SKM-1 (cell line): Measurements from ENCODE around the gene BTBD8.

ENCODE experiments used
- DNase-seq: peaks from one replicate; lab custom pipeline; 2025; ENCODE audit not compliant: unreplicated experiment; lab: John Stamatoyannopoulos, UW

BTBD8 gene

DNA sequence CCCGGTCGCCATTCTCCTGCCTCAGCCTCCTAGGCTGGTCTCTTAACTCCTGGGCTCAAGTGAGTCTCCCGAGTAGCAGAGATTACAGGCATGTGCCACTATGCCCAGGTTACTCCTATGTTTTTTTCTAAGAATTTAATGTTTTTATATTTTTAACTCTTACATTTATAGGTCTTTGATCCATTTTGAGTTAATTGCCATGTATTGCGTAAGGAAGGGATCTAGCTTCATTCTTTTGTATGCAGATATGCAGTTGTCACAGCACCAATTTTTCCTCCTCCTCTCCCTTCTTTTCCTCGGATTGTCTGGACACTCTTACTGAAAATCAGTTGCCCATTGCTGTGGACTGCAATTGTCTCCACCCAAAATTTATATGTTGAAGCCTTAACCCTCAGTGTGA lies 11.5 kb downstream of the BTBD8 start:
- no peak for DNase-seq

DNA sequence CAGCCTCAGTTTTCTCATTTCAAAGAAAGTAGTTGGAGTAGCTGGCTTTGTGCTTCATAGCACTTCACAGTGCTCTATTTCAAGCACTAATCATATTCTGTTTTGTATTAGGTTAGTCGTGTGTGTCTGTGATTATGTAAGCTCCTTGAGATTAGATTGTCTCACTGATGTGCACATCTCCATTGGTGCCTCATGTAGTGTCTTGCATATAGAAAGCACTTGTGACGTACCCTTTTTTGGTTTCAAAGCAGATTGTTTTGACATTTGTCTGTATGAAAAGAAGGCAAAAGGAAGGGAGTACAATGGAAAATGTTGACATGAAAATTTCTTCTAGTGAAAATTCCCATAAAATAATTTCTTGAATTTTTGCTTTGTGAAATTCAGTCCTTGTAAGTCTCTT lies 13.9 kb downstream of the BTBD8 start:
- no peak for DNase-seq

DNA sequence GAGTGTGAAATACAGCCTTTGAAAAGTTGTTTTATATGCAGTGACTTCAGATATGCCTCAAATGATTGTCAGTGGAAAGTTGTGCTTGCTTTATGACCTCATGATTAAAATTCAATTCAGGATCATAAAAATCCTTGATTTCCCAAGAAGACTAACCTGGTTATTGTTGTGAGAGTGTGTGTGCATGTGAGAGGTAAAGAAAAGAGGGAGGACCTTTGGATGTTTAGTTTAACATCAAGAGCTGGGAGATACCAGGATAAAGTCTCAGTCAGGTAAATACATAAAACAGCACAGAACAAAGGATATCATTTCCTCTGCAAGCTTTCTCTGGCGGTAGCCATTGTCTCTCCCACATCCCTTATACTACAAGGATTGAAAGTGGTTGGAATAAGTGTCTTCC lies 14.4 kb downstream of the BTBD8 start:
- no peak for DNase-seq

DNA sequence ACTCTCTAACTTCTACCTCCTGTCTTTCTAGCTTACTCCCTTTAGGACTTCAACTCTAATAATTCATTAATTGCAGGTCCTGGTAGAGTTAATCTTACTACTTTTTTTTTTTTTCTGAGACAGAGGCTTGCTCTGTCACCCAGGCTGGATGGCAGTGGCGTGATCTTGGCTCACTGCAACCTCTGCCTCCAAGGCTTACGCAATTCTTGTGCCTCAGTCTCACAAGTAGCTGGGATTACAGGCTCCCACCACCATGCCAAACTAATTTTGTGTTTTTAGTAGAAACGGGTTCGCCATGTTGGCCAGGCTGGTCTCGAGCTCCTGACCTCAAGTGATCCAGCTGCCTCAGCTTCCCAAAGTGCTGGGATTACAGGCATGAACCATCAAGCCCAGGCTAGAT lies 15.7 kb downstream of the BTBD8 start:
- DNase-seq: no peak

DNA sequence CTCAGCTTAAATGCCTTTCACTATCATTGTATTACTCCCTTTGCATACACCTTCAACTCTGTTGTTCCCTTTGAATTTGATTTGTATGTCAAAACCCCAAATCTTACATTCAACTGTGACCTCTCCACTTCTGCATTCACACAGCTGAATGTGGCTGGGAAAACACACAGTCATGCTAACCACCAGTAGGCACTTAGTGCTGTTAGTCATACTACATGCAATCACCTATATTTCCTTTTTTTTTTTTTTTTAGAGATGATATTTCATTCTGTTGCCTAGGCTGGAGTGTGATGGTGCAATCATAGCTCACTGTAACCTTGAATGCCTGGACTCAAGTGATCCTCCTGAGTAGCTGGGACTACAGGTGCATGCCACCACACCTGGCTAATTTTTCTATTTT lies 16.2 kb downstream of the BTBD8 start:
- DNase-seq: peak; percentile 75

DNA sequence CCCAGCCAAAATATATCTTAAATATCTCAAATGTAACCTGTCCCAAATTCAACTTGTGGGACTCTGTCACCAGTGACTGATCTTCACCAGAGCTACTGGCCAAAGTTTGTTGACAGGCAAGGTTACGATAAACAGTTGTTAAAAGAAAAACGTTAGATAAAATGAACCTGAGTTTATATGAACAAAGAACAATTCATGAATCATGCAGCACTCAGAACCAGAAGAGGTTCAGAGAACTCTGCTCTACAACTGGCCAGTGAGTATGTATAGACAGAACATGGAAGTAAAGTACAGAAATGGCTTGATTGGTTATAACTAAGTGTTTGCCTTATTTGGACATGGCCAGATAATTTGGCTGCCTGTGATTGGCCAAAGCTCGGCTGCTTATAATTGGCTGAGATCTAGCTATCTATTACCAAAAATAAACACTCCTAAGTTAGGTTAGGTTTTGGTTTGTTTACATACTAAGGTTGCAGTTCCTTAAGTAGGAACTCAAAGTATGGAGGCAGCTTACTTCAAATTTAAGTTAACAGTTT lies 25.5 kb downstream of the BTBD8 start:
- DNase-seq: no peak

DNA sequence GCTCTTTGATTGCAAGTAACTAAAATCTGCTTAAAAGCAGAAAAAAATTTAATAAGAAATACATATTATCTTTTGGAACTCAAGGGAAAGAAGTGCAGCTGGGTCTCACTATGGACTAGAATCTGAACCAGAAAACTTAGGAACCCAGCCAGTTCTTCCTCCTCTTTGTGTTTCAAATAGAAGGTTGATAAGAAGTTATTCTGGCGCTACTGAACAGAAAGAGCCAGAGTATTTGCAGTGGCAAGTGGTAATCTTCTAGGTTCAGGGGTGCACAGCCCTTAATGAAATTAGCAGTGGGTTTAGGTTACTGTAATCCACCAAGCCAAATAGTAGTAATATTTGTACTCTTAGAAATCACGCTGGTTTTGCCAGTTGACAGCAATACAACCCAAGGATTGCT lies 28.5 kb downstream of the BTBD8 start:
- DNase-seq: no peak

DNA sequence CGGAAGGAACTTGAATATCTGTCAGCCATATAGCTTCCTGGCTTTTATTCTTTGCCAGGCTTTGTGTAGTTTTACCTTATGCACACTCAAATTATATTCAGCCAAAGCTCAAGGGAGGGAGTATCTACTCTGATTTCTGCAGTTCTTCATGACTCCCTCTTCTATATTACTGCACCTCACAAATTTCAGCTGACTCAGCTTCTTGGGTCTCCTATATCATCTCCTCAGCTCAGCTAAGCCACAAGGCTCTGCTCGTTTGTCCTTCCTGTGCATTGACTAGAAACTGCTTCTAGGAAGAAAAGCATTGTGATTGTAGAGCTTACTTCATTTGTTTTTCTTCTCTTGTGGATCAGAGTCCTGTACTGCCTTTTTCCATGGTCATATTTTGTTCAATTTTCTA lies 37.4 kb downstream of the BTBD8 start:
- no peak for DNase-seq

DNA sequence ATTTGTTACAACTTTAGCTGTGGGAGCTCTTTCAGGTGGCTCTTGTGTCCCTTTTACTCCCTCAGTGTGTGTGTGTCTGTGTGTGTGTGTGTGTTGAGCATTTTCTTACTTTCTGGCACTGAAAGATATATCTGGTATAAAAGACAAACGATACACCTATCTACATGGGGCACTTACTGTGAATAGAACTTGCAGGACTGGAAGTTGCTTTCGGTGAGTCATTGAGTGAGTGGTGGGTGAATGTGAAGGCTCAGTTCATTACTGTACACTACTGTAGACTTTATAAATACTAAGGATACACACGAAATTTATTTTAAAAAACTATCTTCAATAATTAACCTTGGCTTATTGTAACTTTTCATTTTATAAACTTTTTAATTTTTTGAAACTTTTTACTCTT lies 38.7 kb downstream of the BTBD8 start:
- DNase-seq: no peak

DNA sequence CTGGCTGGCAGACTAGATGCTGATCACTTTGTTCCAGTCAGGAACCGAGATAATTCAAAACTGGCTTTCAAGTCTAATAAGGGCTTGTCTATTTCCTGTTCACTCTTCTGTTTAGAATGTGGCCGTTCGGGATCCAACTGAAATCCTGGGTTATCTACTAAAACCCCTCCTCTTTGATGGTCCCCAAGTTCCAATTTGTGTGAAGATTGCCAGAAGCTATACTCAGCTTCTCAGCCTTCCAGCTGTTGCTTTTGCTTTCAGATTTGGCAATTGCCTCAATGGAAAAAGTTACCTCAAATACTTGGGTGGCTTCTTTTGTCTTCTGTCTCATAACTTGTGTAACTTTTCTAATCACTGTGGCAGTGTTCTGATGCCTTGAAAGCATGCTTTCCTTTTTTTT lies 43.7 kb downstream of the BTBD8 start:
- no peak for DNase-seq

DNA sequence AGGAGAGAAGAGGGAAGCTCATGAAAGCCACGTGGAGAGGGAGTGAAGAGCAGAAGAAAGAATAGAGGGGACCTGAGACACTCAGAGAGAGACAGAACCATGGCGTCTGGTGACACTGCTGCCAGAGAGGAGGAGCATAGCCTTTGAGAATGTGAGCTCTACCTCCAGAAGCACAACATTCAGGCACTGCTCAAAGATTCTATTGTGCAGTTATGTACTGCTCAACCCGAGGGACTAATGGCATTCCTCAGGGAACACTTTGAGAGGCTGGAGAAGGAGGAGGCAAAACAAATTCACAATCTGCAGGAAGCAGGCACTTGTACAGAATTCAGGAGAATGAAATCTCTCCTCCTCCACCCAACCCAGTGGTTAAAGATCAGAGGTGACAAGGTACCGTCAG lies 45.1 kb downstream of the BTBD8 start:
- no peak for DNase-seq

DNA sequence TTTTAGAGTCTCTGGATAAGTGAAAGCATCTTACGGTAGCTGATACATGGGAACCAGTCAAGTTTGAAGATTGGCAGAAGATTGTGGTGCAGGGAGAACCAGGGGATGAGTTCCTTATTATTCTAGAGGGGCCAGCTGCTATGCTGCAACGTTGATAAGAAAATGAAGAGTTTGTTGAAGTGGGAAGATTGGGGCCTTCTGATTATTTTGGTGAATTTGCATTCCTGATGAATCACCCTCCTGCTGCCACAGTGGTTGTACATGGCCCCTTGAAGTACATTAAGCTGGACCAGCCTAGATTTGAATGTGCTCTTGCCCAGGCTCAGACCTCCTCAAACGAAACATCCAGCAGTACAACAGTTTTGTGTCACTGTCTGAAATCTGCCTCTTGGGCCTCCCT lies 45.9 kb downstream of the BTBD8 start:
- no peak for DNase-seq

DNA sequence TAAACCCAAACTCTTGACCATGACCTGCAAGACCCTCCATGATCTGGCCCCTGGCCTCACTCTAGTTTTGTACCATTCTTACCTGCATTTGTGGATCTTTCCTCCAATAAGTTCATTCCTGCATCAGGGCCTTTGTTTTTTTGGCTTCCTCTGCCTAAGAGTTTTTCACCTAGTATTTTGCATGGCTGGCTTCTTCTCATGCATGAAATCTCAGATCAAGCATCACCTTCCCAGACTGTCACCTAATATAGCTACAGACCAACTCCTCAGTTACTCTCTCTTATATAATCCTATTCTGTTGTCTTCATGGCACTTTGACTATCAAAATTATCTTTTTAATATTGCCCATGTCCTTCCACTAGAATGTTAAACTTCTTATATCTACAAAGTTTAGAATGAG lies 54.2 kb downstream of the BTBD8 start:
- no peak for DNase-seq

DNA sequence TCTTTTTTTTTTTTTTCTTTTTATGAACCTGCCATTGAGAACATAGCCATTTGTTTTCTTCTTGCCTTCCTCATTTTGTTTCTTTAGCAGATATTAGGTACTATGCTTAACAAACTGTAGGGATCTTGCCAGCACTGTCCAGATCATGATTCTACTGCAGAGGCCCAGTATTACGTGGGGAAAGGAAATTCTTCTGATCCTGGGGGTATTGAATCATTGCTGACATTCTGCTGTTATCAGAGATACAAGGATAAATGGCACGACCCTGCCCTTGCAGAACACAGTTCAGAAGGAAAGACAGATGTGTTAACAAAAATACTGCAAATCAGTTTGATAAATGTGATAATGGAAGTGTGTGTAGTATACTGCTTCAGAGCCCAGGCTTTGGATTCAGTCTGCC lies 56.2 kb downstream of the BTBD8 start:
- DNase-seq: no peak

DNA sequence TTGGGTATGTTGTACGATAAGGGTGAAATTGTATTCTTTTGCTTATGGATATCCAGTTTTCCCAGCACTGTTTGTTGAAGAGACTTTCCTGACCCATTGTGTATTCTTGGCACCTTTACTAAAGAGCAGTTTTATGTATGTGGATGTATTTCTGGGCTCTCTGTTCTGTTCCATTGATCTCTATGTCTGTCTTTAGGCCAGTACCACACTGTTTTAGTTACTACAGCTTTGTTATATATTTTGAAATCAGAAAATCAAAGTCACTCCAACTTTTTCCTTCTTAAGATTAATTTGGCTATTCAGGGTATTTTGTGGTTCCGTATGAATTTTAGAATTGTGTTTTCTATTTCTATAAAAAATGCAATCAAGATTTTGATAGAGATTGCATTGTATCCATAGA lies 74.8 kb downstream of the BTBD8 start:
- DNase-seq: no peak

DNA sequence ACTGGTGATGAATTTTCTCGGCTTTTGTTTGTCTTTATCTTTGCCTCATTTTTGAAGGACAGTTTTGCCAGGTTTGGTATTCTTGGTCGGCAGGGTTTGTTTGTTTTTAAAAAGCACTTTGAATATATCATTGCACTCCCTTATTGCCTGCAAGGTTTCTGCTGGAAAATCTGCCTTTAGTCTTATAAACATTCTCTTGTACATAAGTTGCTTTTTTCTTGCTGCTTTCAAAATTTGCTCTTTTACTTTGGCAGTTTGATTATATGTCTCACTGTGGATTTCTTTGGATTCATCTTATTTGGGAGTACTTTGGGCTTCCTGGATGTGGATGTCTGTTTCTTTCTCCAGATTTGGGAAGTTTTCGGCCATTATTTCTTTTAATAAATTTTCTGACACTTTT lies 79.4 kb downstream of the BTBD8 start:
- no peak for DNase-seq

DNA sequence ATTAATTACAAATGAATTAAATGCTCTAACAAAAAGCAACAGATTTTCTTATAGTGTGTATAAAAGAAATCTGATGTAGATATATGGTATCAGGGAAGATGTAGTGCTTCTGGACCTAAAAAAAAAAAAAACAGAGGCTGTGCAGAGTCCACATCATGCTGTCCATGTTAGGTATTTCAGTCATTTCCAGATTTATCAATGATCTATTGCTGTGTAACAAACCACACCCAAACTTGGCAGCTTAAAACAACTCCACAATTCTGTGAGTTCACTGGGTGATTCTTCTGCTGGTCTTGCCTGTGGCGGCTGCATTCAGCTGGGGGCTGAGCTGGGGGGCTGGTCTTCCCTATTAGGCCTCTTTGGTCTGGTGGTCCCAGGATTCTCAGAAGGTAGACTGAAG lies 85.2 kb downstream of the BTBD8 start:
- DNase-seq: no peak

DNA sequence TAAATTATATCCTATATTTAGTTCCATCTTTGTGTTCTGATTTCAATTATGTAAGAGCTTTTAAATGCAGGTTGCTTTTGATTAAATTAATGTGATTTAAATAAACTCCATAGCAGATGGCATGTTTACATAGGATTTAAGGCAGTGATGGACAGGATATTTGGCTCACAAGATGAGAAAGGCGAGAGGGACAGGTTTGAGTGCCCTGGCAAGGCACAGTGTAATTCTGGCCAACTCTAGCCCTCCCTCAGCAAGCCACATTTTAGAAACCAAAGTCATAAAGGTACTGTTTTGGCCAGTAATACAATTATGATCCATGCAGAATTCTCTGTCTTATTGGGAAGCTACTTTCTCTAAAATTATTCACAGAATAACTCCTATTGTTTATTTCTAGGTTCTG lies 87.0 kb downstream of the BTBD8 start:
- no peak for DNase-seq

DNA sequence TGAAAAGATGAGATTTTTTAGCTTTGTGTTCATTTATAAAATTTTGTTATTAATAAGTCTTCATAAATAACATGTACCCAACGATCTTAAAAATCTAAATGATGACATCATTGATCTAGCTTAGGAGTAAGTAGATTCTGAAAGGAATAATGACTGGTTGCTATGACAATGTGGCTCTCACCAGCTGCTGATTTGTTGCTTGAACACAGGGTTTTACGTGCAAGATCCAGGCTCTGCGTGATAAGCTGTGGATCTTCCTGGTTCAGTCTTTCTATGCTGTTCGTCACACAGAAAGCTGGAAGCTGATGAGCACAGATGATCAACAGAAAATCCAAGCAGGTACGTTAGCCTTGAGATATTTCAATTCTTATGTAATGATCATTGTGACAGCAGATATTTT lies 88.5 kb downstream of the BTBD8 start:
- no peak for DNase-seq

DNA sequence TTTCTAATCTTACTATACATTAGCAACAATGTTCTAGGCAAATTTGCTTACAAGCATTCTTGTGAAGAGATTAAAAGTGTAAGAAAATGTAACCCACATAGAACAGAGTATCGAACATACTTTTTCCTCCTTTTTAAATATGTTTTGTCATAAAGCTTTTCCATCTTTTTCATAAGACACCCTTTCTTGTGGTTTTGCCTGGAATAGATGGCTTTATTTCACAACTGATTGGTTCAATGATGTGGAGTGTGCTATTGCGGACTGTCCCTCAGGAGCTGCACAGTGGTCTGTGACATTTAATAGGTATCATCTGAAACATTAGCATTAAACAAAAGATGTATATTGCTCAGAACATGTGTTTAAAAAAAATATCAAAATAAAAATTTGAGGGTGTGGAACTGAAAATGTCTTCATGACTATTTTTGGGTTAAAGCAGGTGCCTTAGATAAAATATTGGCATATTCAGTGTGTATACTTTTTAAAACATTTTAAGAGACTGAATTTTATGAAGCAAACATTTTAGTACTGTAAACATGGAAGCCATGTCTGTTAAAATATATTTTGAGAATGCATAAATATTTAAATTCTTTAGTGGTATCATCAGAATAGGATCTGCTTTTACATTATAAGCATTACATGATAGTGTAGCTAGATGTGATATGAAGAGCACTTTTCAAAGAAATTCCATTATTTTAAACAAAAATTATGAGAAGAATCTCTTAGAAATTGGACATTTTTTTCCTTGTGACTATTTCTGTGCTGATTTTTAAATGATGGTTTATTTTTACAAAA lies 89.3 kb downstream of the BTBD8 start:
- no peak for DNase-seq

DNA sequence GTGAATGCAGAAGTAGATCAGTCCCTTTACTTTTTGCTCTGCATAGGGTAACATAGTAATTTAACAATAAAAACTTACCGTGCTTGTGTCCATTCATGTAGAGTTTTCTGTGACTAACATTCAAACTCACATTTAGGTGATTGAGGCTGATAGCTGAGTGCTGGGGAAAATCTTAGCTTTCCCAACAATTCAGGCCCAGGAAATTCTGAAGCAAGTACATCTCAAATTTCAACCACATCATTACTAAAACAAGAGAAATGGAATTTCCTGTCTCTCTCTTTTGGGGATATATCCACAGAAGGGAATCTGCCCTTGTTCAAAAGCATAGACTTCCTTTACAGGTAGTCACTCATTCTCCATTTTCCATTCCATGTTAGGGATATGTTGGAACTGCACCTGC lies 104.5 kb downstream of the BTBD8 start:
- no peak for DNase-seq

DNA sequence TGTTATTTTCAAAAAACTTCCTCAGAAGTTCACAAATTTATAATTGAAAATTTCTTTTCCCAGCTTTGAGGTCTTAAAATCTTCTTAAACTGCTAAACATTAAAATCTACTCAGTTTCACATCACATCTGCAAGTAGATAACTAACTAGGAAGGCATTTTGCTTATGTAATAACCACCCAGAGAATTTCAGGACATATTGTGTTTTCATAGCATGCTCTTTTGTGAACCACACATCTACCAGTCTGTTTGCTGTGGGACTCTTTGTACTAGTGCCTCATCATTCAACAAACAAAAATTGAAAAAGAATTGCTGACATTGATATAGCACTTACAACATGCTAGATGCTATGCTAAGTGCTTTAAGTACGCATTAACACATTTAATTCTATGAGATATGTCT lies 105.9 kb downstream of the BTBD8 start:
- no peak for DNase-seq
